Measurements from ENCODE around the gene ZNF512B.
"Not testable (repeated sequence)": the region's sequence is repeated elsewhere in the genome, so short reads cannot be mapped to it uniquely, and the experiment has no call there.

The ZNF512B gene

DNA sequence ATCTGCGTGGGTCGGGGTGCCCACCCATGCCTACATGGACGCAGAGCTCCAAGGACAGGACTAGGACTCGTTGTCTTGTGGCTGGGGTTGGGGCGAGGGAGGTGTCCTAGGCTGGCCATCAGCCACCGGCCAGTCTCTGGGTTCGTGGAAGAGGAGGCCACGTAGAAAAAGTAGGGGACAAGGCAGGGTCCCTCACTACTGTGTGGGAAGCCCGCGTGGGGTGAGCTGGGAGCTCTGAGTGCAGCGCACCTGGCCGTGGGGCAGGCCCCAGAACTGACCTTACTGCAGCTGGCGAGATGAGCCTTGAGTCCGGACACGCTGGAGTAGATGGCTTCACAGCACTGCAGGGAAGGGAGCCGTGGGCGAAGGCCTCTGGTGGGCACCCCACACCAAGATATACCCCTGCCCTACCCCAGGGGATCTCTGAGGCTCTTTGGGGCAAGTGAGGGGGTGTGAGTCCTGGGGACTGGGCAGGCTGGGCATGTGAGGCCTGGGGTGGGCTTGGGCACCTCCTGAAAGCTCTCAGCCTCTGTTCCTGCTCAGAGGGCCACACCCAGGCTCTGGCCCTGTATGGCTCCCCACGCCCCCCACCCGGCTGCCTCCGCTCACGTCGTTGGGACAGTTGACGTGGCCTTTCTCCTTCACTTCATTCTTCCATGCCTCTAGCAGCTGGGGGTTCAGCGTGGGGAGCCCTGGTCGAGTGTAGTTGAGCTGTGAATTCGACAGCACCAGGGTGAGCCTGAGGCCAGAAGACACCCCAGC is 7.9 kb downstream of the ZNF512B start:
- DNase-seq: no peak

DNA sequence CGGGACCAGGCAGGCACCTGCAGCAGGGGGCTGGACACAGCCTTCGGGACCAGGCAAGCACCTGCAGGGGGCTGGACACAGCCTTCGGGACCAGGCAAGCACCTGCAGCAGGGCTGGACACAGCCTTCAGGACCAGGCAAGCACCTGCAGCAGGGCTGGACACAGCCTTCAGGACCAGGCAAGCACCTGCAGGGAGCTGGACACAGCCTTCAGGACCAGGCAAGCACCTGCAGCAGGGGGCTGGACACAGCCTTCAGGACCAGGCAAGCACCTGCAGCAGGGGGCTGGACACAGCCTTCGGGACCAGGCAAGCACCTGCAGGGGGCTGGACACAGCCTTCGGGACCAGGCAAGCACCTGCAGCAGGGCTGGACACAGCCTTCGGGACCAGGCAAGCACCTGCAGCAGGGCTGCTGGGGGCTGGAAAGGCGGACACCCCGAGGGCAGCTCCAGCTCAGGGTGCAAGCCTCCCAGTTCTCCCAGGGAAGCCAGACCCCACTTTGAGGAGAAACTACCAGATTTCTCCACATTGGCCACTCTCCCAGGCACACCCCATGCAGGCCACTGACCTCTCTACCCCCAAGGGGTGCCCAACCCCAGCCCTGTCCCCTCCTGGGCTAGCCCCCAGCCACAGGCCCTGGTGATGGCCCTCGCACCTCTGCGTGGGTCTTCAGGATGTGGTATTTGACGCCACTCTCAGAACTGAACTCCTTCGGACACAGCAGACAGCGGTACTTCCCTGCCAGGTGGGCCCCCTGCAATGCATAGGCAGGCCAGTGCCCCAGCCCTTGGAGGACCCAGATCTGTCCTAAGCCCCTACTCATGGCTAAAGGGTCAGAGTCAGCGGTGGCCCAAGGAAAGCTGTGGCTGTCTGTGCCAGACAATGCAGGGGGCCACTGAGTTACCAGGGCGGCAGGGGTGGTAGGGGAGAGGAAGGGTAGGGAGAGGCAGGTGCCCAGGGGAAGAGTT is 8.8 kb downstream of the ZNF512B start:
- not testable (repeated sequence) for DNase-seq

GRCh38 chr20:63959699-63960075 is 10.0 kb downstream of the ZNF512B start:
- no peak for DNase-seq

DNA sequence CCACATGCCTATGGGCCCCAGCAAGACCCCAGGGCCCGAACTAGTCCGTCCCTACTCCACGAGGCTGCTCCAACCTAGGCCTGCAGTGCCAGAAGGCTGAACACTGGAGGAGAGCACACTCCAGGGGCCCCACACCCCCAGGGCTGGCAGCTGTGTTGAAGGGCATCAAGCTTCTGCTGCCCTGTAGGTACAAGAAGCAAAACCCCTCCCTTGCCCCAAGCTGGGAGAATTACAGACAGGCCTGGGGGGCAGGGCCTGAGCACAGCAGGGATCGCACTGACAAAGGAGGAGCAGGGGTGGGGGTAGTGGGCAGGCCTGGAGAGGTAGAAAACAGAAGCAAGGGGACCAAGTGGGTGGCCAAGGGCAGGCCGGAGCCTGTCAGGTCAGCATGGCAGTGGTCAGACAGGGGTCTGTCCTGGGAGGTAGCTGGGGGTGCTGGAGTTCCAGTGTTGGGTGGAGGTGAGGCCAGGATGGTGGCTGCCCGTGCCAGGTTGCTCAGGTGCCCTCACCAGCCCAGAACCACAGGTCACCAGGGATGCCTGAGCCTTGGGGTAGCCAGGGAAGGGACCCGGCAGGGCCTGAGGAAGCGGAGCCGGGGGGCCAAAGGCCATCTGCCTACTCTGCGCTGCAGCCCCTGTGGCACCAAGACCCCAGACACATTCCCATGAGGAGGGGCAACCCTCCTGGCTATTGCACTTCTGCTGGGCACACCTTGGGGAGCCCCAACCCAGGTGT is 10.6 kb downstream of the ZNF512B start:
- DNase-seq: no peak

DNA sequence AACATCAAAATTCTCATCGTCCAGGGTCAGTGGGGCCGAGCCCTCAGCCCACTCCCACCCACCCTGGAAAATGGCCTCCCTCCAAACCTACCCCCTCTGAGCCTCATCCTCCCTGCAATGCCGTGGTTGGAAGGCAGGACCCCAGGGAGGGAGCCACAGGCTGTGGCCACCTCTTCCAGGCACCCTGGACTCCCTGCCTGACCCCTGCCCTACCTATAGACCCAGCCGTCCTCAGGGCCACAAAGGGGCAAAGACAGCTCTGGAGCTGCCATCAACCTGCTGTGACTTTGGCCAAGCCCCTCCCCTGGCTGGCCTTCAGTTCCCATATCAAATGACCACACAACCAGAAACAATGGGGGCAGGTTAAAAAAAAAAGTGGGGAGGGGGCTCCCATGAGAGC is 11.3 kb downstream of the ZNF512B start:
- DNase-seq: no peak

DNA sequence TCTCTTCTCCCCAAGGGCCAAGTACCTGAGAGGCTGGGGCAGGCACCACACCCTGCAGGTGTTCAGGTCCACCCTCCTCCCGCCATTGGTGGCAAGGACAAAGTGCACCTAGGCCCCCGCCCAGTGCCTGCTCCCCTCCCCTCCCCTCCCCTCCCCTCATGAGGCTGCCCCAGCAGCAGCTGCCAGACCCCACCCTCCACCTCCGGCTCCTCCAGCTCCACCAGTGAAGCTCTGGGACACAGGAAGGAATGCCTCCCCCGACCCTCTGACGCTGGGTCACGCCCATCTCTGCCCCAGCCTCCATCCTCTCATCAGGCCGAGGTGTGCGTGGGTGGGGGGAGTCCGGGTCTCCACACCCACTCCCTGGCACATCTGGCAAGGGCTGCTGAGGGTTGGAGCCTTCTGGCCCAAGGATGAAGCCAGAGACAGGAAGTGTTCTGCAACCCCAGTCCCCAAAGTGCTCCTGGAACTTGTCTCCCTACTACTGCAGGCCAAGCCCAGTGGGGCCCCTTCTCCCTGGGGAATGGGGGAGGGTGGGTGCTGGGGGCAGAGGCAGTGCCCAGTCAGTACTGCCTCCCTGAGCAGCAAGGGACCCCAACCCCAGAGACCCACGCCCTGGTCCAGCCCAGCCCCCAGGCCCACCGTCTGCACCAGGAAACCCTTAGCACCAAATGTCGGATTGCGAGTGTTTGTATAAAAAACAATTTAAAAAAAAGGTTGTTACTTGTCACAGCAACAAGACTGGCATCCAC is 11.9 kb downstream of the ZNF512B start:
- no peak for DNase-seq

DNA sequence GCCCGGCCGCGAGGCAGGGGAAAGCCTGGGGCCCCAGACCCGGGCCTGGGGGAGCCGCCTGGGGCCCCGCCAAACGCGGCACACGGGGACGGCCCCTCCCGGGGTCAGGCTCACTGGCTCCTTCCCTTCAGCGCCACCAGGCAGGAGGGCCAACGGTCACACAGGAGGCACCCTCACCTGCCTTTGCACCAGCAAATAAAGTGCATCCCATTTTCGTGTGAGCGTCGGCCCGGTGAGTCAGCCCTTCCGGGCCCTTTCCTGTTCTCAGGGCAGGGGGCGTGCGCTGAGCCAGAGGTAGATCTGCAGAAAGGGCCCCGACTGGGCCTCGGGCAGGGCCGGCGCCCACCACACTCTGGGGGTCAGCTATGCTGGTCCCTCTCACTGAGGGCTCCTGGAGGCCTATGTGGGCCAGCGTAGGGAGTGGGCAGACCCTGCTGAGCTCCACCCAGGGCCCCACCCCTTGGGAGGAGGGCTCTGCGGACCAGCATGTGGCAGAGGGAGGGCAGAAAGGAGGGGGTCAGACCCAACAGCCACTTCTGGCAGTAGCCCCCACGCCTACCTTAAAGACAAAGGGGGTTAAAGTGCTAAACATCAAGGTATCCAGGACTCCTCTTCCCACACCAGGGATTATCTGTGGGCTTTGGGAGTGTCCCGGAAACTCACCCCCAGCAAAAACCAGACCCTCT is 12.6 kb downstream of the ZNF512B start:
- DNase-seq: peak; percentile 54

- no peak for DNase-seq
These were observed 13.1 kb downstream of the ZNF512B start for GRCh38 chr20:63956664-63957003.

DNA sequence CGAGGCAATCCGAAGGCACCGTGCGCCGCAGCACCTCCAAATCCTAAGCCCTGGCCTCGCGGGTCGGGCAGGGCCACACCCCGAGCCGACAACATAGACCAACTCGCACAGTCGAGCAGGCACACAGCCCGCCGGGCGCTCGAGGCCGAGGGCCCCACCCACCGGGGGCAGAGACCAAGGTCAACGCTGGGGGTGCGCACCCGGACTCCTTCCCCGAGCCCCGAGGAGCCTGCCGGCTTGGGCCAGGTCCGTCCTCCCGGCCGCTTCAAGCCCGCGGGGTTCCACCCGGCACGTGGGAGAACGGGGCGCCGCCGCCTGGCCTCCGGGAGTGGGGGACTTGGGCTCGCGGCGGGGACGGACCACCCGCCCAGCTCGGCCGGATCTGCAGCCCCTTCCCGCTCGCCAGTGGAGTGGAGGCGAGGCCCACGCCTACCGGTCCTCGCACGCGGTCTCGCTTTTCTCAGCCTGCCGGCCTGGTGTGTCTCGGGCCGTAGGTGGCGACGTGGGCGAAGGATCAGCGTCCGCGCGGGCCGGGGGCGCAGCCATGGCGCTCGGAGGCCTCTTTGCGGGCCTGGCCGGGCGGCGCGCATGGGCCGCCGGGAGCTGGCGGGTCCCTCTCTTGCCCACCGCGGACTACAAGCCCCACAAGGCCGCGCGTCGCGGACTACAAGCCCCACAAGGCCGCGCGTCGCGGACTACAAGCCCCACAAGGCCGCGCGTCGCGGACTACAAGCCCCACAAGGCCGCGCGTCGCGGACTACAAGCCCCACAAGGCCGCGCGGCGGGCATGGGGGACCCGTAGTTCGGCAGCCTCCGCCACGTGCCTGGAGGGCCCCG is 13.7 kb downstream of the ZNF512B start, which contains the start of gene UCKL1:
Gene UCKL1 (minus strand): TSS at position 590 of the 837 bp plus-strand sequence. CDS start 44 bp downstream, at position 546.
- DNase-seq: peak; percentile 86

DNA sequence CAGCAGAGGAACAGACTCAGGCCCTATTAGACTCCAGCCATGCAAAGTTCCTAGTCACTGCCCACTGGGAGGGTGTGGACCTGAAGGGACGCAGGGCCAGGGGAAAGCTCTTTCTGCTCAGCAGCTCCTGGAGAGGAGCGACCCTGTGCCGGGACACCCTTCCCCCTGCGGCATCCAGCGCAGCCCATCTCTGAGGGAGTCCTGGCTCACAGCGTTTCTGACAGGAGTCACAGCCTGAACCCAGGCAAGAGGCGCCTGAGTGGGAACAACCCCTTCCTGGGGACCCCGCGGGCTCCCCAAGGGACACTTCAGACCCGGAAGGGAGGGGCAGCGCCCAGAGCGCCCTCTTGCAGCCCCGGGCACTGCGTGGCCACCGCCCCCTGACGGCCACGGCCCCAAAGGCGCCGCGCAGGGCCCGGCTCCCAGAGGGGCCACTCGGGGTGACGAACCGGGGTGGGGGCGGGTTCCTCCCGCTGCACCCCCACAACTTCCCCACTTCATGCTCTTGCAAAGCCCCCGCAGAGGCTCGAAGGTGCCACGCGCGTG is 14.4 kb downstream of the ZNF512B start:
- DNase-seq: no peak

DNA sequence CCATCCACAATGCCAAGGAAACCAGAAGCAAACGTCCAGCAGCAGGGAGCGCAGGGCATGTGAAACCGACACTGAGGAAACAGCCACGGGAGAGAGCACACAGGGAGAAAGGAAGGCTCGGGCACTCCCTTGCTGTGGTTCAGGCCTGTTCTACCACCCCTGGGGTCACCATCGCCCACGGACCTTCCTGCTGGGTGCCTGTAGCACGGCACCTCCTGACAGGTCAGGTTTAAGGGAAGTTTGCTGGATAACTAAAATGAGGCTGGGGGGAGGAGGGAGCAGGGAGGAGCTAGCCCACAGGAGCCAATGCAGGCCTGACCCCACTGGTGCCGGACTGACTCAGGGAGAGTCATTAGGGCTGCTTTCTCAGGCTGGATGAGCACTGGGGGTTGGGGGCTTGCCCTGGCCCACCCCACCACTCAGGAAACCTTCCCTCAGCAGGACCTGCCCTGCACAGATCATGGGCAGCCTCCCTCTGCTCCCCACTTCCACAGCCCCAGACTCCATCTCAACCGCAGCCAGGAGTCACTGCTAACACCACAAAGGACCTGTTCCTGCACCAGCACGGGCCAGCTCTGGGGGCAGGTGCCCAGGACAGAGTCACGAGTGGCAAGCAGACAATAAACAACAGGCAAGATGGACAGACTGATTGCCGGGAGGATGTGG is 15.8 kb downstream of the ZNF512B start:
- DNase-seq: no peak

GRCh38 chr20:63952769-63953168 is 17.0 kb downstream of the ZNF512B start:
- no peak for DNase-seq

GRCh38 chr20:63952210-63952535 is 17.6 kb downstream of the ZNF512B start:
- DNase-seq: no peak

- DNase-seq: no peak
These were observed 18.1 kb downstream of the ZNF512B start for GRCh38 chr20:63951398-63952209.

DNA sequence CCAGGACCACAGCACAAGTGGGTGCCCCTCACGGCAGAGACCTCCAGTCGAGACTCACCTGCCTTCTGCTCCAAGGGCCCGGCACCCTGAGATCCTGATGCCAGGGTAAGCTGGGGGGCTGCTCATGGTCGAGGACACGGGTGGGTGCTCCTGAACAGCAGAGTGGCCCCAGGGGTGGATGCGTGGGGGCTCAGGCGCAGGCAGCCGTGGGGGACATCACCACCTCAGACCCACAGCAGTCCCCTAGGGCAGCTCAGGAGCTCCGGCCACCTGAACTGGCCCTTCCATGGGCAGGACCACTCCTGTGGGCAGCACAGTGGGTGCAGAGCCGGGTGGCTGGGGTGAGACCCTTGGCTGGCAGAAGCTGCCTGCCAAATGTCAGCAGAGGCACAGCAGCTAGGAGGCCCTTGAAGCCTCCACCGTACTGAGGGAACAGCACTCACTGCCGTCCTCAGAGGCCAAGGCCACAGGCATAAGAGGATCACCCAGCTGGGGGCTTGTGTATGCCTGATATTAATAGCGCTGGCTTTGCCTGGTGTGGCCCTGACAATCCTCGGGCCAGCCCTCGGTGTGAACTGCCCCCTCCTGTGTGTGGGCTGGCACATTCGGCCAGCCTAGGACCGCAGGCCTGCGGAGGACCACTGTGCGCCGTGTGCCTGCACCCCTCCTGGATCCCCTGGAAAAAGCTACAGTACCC is 18.9 kb downstream of the ZNF512B start:
- no peak for DNase-seq

DNA sequence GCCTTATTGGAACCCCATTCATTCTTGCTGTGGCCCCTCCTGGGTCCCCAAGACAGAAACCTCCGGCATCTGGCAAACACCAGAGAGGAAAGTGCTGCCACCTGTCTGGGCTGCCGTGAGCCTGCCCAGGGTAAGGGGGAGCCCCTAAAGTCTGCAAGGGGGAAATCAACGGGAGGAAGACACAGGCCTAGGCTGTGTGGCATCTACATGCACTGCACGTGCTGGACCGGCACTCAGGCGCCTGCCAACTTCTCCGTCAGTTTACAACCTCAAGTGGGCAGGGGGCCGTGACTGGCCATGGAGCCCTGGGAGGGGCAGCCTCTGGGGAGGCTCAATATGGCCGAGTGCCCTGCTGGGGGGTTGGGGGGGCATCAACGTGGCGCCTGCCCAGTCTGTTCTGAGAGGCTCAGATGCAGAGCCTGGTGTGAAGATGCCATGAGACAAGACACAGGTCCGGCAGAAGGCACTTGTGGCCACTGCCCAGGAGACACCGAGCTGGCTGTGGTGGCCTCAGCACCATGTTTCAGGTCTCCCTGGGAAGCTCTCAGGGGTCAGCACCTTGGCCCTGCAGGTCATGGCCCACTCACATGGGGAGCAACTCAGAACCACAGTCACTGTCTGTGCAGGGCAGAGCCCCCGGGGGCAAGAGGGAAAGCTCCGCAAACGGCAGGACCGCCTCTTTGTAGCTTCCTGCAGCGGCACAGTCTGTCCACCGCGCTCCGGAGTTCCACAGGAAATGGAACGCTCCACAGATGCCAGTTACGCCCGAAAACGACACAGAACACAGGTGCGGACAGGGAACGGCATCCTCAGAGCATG is 21.9 kb downstream of the ZNF512B start:
- no peak for DNase-seq

DNA sequence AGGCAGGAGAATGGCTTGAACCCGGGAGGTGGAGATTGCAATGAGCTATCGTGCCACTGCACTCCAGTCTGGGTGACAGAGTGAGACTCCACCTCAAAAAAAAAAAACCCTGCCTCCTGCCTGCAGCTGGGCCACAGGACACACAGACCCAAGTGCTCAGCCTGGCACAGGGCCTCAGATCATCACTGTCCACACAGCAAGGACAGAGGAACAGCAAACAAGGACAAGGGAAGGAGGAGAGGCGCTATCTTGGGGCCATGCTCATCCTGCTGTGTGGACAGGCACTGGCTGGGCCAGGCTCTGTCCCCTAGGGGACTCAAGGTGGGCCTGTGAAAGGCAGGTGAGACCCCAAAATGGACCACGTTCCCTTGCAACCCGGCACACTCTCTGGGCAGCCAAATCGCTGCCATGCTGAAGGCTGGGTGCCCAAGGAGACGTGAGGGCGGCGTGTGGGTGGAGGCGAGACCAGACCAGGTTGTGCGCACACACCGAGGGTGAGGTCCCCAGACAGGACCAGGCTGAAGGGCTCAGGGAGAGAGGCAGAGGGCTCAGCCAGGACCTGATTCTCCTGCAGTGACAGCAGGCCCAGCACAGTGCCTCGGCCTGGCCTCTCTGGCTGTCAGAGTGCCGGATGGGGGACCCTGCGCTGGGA is 22.6 kb downstream of the ZNF512B start:
- no peak for DNase-seq
